B cell (primary cell): ENCODE measurements around the gene GNE. TPM values are rescaled to one million over a fixed set of nuclear protein-coding genes. Genes with fewer than 3 reads are reported as not detected.
"Not testable (repeated sequence)": the region's sequence is repeated elsewhere in the genome, so short reads cannot be mapped to it uniquely, and the experiment has no call there.

Experiments
- ATAC-seq: fragments of 200-7000 bp; cut with Tn5 transposase; one replicate; pipeline ENCODE4 v1.10.0; 2021; ENCODE audit warnings: low read depth, mild to moderate bottlenecking, moderate number of reproducible peaks, moderate library complexity
- CTCF ChIA-PET: fragments of 350-600 bp; sonication (Branson Sonifier 250); formaldehyde crosslinking; loops from one replicate; lab custom pipeline; 2021; ENCODE audit warnings: antibody characterized with exemption, inconsistent platforms; lab: Charles Lee
- POLR2A ChIA-PET: fragments of 350-600 bp; sonication (Branson Sonifier 250); formaldehyde crosslinking; loops from one replicate; lab custom pipeline; 2021; ENCODE audit warnings: antibody characterized with exemption; lab: Charles Lee
- DNase-seq: peaks from one replicate; pipeline ENCODE4 v3.0.0; 2013
- H2AFZ ChIP-seq: 2 replicates; pipeline ENCODE4 v1.6.1; 2012; ENCODE audit warnings: mild to moderate bottlenecking, low read depth, low read length; ENCODE audit not compliant: insufficient read depth, poor library complexity, severe bottlenecking
- H3K27ac ChIP-seq, 2 donors: 1 replicate in 1 of 2; 2 replicates in 1 of 2; pipeline ENCODE4 v1.5.1; 2012 to 2013; ENCODE audit warnings: low read length in 2 of 2, mild to moderate bottlenecking in 2 of 2, moderate library complexity in 1 of 2
- H3K27me3 ChIP-seq, 4 experiments: fragments of 200-600 bp in 1 of 4; sonication (generic) in 1 of 4; replicated peaks in 1 of 4; 1 replicate in 2 of 4; 2 replicates in 2 of 4; pipeline versions ENCODE4 v1.6.1 to v1.7.0; 2013 to 2016; ENCODE audit warnings: low read length in 3 of 4, mild to moderate bottlenecking in 2 of 4, mixed read lengths in 1 of 4, moderate library complexity in 1 of 4; ENCODE audit not compliant: insufficient read depth in 4 of 4, control insufficient read depth in 3 of 4; ENCODE audit errors: control extremely low read depth in 1 of 4
- H3K36me3 ChIP-seq, 2 experiments: replicated peaks in 1 of 2; 1 replicate in 1 of 2; 2 replicates in 1 of 2; pipeline versions ENCODE4 v1.6.1 to v1.7.1; 2013; ENCODE audit warnings: low read length in 1 of 2; ENCODE audit not compliant: insufficient read depth in 2 of 2, control insufficient read depth in 1 of 2; ENCODE audit errors: control extremely low read depth in 1 of 2, extremely low read depth in 1 of 2
- H3K4me1 ChIP-seq, 2 donors: fragments of 200-600 bp in 1 of 2; sonication (generic) in 1 of 2; 1 replicate in 1 of 2; 2 replicates in 1 of 2; pipeline versions ENCODE4 v1.5.1 to v1.6.1; 2013 to 2017; ENCODE audit warnings: low read length in 2 of 2; ENCODE audit not compliant: control insufficient read depth in 2 of 2, insufficient read depth in 2 of 2
- H3K4me2 ChIP-seq: replicated peaks from 2 replicates; pipeline ENCODE3; 2012; ENCODE audit warnings: mild to moderate bottlenecking, low read depth, low read length; ENCODE audit not compliant: poor library complexity, severe bottlenecking
- H3K4me3 ChIP-seq, 5 experiments: fragments of 200-600 bp in 1 of 5; sonication (generic) in 1 of 5; 1 replicate in 3 of 5; 2 replicates in 2 of 5; pipeline versions ENCODE4 v1.5.1 to v1.7.0; 2011 to 2016; ENCODE audit warnings: low read length in 4 of 5, mild to moderate bottlenecking in 4 of 5, low read depth in 2 of 5, control low read depth in 1 of 5, moderate library complexity in 1 of 5; ENCODE audit not compliant: insufficient read depth in 1 of 5; ENCODE audit errors: control extremely low read depth in 1 of 5, extremely low read depth in 1 of 5
- H3K79me2 ChIP-seq: fragments of 200-600 bp; sonication (generic); one replicate; pipeline ENCODE4 v1.6.0; 2016; ENCODE audit warnings: low read length; ENCODE audit not compliant: control insufficient read depth, insufficient read depth
- H3K9ac ChIP-seq: fragments of 200-600 bp; sonication (generic); 2 replicates; pipeline ENCODE4 v1.6.1; 2017; ENCODE audit warnings: mild to moderate bottlenecking, low read length, moderate library complexity
- H3K9me3 ChIP-seq, 3 donors: one replicate each; pipeline versions ENCODE4 v1.6.1 to v1.7.1; 2013; ENCODE audit warnings: low read length in 2 of 3; ENCODE audit not compliant: control insufficient read depth in 2 of 3, insufficient read depth in 1 of 3; ENCODE audit errors: control extremely low read depth in 1 of 3
- H4K20me1 ChIP-seq: 2 replicates; pipeline ENCODE4 v1.6.0; 2012; ENCODE audit warnings: mild to moderate bottlenecking, low read length; ENCODE audit not compliant: insufficient read depth, control insufficient read depth, poor library complexity, severe bottlenecking
- H3K27ac Mint-ChIP-seq: one replicate; pipeline ENCODE4 v1.8.0; 2021; ENCODE audit warnings: mixed read lengths
- H3K27me3 Mint-ChIP-seq: one replicate; pipeline ENCODE4 v1.8.0; 2021; ENCODE audit warnings: mixed read lengths
- H3K4me1 Mint-ChIP-seq: one replicate; pipeline ENCODE4 v1.8.0; 2021; ENCODE audit warnings: mixed read lengths
- H3K4me3 Mint-ChIP-seq: one replicate; pipeline ENCODE4 v1.8.0; 2021; ENCODE audit warnings: mixed read lengths
- H3K9me3 Mint-ChIP-seq: one replicate; pipeline ENCODE4 v1.8.0; 2022; ENCODE audit warnings: mixed read lengths; ENCODE audit not compliant: insufficient read depth
- EZH2 ChIP-seq: IDR thresholded peaks from 2 replicates; pipeline ENCODE4 v1.6.1; 2012; ENCODE audit warnings: borderline replicate concordance, low read depth, mild to moderate bottlenecking, moderate library complexity, low read length; ENCODE audit not compliant: insufficient read depth, poor library complexity, severe bottlenecking
- WGBS: methylation state at CpG from one replicate; pipeline ENCODE4 v1.1.5; 2013; ENCODE audit warnings: missing lambda C conversion rate; ENCODE audit not compliant: insufficient coverage; 5-methylcytosine and 5-hydroxymethylcytosine counted together
- intact Hi-C: fragments of 100-400 bp; cut with micrococcal nuclease; formaldehyde crosslinking; loops from one replicate; pipeline ENCODE4 v1.10.0; 2022
- polyA plus RNA-seq: library from polyadenylated mRNA; depleted of rRNA; stranded (reverse); fragments of >200 nt; gene quantifications from 2 replicates; pipeline ENCODE4 v1.2.3, GENCODE V29; 2012
- total RNA-seq, 2 donors: library from RNA; stranded (reverse); fragments of 120-200 nt in 1 of 2; gene quantifications; 1 replicate in 1 of 2; 2 replicates in 1 of 2; pipeline versions ENCODE4 v1.2.3 to v1.2.4, GENCODE V29; 2013 to 2022
- TF ChIP-seq, protein P1 (sequence below): fragments of 200-600 bp; IDR thresholded peaks from one replicate; pipeline ENCODE4 v1.8.0; 2022; ENCODE audit warnings: antibody characterized with exemption, mild to moderate bottlenecking

Gene GNE
- total and polyA plus RNA-seq, 2 donors (not counting 1 experiment from before 2014, with no cell fraction given), result 8.3 to 20.6 TPM

GRCh38 chr9:36297798-36298197 lies 39.5 kb upstream of the GNE start:
- Histone ChIP-seq H3K9ac (no peak overlapping the region), H3K27me3 (no peaks in the 10 kb centered on the region), H3K4me2 (no peak overlapping the region), H2AFZ (no peak overlapping the region), H4K20me1 (no peaks in the 10 kb centered on the region), H3K4me3 (no peak overlapping the region), H3K27ac (no peak overlapping the region), H3K9me3 (no peaks in the 10 kb centered on the region), H3K36me3 (no peaks in the 10 kb centered on the region), H3K4me1 (no peaks in the 10 kb centered on the region), H3K79me2 (no peaks in the 10 kb centered on the region)
- Mint-ChIP-seq H3K9me3 (no peaks in the 10 kb centered on the region), H3K27me3 (no peaks in the 10 kb centered on the region), H3K4me1 (no peaks in the 10 kb centered on the region), H3K4me3 (no peak overlapping the region), H3K27ac (no peak overlapping the region)
- TF ChIP-seq, protein P1, sequence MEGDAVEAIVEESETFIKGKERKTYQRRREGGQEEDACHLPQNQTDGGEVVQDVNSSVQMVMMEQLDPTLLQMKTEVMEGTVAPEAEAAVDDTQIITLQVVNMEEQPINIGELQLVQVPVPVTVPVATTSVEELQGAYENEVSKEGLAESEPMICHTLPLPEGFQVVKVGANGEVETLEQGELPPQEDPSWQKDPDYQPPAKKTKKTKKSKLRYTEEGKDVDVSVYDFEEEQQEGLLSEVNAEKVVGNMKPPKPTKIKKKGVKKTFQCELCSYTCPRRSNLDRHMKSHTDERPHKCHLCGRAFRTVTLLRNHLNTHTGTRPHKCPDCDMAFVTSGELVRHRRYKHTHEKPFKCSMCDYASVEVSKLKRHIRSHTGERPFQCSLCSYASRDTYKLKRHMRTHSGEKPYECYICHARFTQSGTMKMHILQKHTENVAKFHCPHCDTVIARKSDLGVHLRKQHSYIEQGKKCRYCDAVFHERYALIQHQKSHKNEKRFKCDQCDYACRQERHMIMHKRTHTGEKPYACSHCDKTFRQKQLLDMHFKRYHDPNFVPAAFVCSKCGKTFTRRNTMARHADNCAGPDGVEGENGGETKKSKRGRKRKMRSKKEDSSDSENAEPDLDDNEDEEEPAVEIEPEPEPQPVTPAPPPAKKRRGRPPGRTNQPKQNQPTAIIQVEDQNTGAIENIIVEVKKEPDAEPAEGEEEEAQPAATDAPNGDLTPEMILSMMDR, result no peak
- no peak for TF ChIP-seq EZH2
- ChIA-PET CTCF (interaction anchor here (0.5 kb wide), 1 partner anchor 31 kb away, joined by 3 read pairs; no protein-coding TSS in a partner anchor), POLR2A (no interaction called here)
- intact Hi-C loops, result no loop called here
- ATAC-seq (no peak), DNase-seq (no peak)
- WGBS, result no CpG with 5 or more reads among the region's 2 CpGs

DNA sequence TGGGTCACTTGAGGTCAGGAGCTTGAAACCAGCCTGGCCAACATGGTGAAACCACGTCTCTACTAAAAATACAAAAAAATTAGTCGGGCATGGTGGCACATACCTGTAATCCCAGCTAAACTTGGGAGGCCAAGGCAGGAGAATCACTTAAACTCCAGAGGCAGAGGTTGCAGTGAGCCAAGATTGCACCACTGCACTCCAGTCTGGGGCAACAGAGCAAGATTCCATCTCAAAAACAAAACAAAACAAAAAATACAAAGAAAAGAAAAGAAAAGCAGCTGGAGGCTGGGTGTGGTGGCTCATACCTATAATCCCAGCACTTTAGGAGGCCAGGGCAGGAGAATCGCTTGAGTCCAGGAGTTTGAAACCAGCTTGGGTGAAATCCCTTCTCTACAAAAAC lies 36.7 kb upstream of the GNE start:
- H3K9ac ChIP-seq, DNase-seq, H3K27ac ChIP-seq, ATAC-seq, intact Hi-C loops, H3K4me2 ChIP-seq, H3K36me3 ChIP-seq, H3K4me1 Mint-ChIP-seq, POLR2A ChIA-PET, CTCF ChIA-PET, H3K4me1 ChIP-seq, H4K20me1 ChIP-seq, H3K4me3 Mint-ChIP-seq, H3K27me3 ChIP-seq, H3K27me3 Mint-ChIP-seq, H3K27ac Mint-ChIP-seq, H2AFZ ChIP-seq, H3K9me3 Mint-ChIP-seq, H3K79me2 ChIP-seq, H3K4me3 ChIP-seq, H3K9me3 ChIP-seq: not testable (repeated sequence)
- WGBS, result 92% methylated on average over 2 of the region's 3 CpGs
